ENCODE data around the gene MICU2.

The MICU2 gene

DNA sequence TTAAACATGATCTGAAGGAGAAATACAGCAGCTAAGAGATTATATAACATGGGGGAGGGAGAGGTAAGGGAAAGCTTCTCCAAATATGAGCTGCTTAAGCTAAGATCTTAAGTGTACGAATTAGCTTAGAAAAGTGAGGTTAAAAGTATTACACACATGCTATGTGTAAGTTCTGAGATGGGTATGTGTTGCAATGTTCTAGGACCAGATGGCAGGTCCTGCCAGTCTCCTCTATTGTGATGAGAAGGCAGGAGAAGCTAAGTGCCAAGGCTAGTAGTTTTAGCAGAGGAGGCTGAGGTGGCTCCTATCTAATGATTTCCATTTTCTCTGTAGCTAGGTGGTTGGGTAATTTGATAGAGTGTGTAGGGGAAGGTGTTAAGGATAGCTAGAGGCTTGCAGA, 57.6 kb downstream of the MICU2 start:
- DNase-seq (ENCODE audit: low spot score) (no peak), FAIRE-seq (no peak)

GRCh38 chr13:21544515-21544914, 59.5 kb downstream of the MICU2 start:
- DNase-seq (ENCODE audit: low spot score): no peak
- no peak for FAIRE-seq

DNA sequence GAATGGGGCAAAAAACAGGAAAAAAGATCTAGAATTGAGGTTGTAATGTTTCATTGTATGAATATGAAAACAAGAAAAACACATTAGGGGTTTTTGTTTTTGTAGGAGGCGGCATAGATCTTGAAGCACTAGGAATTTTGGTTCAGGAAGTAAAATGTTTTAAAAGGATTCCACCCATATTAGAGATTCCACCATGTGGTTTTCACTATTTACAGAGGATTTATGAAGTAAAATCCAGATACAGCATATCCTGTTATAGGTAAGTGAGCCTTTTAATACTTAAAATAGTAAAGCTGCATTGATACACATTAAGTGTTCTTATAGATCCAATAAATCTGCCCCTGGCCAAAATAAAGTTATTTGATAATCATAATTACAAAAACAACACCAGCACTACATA, 61.4 kb downstream of the MICU2 start:
- FAIRE-seq (no peak), DNase-seq (ENCODE audit: low spot score) (no peak)

DNA sequence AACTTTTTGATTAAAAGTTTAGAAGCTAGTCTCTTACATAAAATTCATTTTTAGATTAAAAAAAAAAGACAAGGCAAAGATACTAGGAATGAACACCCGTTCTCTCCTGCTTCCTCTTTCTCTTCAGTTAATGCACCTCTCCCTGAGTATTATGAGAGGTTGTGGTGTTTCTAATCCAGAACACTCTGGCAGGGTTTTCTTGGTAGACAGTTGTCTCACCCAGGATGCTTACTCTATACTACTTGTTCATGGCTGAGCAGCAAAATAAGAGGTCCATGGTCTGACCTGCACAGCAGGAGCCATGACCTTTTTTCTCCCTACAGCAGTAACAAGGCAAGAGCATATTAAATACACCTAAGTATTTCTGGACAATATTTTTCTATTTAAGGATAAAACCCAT, 62.0 kb downstream of the MICU2 start:
- FAIRE-seq: no peak

GRCh38 chr13:21541271-21541670, 62.7 kb downstream of the MICU2 start:
- FAIRE-seq: no peak

More for the DNA sequence above, 62.0 kb downstream of the MICU2 start:
- no peak for DNase-seq (ENCODE audit: low spot score)

DNA sequence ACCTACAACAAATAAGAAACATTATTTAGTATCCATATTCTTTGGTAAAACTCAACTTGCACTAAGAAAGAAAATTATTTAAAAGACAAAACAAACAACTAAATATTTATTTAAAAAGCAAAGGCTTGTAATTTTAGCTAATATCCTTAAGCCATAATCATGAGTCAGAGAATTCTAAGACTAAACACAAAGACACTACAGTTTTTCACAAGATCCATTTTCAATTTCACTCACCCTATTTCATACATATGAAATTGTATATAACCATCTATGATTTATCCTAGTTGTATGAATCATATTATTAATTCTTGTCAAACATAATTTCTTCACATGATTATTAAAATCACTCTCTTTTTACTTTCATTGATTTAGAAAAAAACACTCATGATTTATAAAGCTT, 64.3 kb downstream of the MICU2 start:
- FAIRE-seq: no peak
- no peak for DNase-seq (ENCODE audit: low spot score)

More at GRCh38 chr13:21541271-21541670, 62.7 kb downstream of the MICU2 start:
- DNase-seq (ENCODE audit: low spot score): no peak

DNA sequence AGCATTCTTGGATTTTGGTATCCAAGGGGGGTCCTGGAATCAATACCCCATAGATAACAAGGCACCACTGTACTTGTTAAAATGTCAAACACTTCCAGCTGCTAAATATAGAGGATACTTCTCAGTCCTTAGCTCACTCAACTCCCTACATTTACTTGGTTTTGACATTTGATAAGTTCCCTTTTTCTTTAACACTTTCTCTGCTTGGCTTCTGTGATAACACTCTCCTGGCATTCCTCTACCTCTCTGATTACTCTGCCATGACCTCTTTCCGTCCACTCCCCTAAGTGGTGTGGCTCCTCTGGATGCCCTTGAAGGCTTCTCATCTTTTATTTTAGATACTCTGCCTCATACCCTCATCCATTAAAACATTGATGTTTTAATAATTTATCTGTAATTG, 65.2 kb downstream of the MICU2 start:
- no peak for DNase-seq (ENCODE audit: low spot score)
- FAIRE-seq: no peak

- FAIRE-seq (no peak), DNase-seq (ENCODE audit: low spot score) (no peak)
These were observed 65.7 kb downstream of the MICU2 start for GRCh38 chr13:21538280-21538679.

- no peak for DNase-seq (ENCODE audit: low spot score)
- FAIRE-seq: no peak
These were observed 66.9 kb downstream of the MICU2 start for GRCh38 chr13:21537105-21537504.

DNA sequence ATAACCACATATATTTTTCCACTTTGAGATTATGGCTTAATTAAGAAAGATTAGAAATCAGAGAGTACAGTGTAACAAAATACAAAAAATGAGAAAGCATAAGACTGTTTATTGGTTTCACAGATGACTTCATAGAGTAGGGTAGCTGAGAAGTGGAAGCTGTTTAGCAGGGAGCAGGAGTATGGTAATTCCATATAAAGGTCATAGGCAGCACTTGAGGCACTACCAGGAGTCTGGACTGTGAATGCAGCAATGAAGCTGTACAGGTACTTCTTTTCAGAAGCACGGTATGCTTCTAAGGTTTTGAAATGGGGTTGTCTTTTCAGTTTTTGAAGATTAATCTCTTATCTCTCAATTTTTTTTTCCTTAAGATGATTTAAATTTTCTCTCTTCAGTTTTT, 69.2 kb downstream of the MICU2 start:
- no peak for DNase-seq (ENCODE audit: low spot score)
- no peak for FAIRE-seq

- FAIRE-seq: no peak
These were observed 72.5 kb downstream of the MICU2 start for GRCh38 chr13:21531455-21531854.

DNA sequence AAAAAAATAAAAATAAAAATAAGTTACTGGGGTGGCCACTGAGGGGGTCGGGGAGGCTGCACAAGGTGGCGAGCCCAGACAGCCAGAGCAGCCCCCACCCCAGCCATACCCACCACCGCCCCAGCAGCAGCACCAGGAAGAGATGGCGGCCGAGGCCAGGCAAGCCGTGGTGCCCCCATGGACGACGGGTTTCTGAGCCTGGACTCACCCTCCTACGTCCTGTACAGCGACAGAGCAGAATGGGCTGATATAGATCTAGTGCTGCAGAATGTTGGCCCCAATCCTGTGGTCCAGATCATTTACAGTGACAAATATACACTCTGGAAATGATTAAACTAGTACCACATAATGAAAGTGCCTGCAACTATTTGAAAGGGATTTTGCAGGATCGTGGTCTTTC, 73.3 kb downstream of the MICU2 start:
- FAIRE-seq: no peak
- DNase-seq (ENCODE audit: low spot score): no peak

More at GRCh38 chr13:21531455-21531854, 72.5 kb downstream of the MICU2 start:
- DNase-seq (ENCODE audit: low spot score): no peak

- DNase-seq (ENCODE audit: low spot score) (no peak), FAIRE-seq (no peak)
These were observed 74.7 kb downstream of the MICU2 start for GRCh38 chr13:21529146-21529893.

DNA sequence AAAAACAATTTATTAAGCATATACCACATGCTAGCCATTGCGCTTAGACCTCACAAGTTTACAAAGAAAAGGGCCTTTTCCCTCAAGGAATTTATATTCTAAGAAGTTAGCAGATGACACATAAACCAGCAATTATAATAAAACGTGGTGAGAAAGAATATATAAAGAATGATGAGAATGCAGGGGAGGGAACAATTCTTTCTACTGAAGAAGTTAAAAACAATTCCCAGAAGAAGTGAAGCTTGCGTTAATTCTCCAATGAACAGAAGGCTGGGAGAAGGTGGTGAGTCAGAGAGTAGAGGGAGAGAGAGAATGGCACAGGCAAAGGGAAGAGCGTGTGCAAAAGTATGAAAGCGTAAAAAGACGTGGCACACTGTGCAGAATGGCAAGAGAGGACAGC, 75.4 kb downstream of the MICU2 start:
- DNase-seq (ENCODE audit: low spot score) (peak; percentile 23), FAIRE-seq (no peak)

- DNase-seq (ENCODE audit: low spot score) (no peak), FAIRE-seq (no peak)
These were observed 77.0 kb downstream of the MICU2 start for GRCh38 chr13:21526707-21527540.

- no peak for DNase-seq (ENCODE audit: low spot score)
- no peak for FAIRE-seq
These were observed 81.1 kb downstream of the MICU2 start for GRCh38 chr13:21522847-21523246.

GRCh38 chr13:21522130-21522529, 81.8 kb downstream of the MICU2 start:
- FAIRE-seq (no peak), DNase-seq (ENCODE audit: low spot score) (no peak)

DNA sequence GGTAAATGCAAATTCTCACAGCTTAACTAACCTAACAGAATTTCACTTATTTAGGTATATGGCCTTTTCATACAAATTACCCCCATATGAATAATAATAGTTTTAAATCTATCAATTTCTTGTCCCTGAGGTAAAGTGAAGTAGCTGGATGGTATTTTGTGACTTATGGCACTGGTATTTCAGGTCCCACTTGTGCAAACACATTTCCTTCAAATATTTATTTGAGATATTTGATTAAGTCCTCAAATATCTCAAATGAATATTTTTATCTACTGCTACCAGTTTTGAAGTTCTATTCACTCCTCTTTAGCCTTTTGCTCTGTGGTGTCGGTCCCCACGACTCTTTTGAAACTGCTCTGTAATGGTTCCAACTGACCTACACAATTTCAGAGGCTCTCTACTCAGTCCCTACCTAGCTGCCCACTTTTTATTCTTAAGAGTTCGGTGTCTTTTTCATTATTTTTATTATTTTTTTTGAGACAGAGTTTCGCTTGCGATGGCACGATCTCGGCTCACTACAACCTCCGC, 85.3 kb downstream of the MICU2 start:
- FAIRE-seq (no peak), DNase-seq (ENCODE audit: low spot score) (no peak)

DNA sequence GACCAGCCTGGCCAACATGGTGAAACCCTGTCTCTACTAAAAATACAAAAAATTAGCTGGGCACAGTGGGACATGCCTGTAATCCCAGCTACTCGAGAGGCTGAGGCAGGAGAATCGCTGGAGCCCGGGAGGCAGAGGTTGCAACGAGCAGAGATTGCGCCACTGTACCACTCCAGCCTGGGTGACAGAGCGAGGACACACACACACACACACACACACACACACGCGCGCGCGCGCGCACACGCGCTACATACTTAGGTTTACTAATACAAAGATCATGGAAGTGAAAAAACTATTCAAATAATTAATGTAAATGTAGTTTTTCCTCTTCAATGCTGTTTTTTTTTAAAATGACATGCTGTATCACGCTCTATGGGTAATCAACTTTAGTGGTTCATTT, 86.4 kb downstream of the MICU2 start:
- DNase-seq (ENCODE audit: low spot score) (no peak), FAIRE-seq (no peak)

DNA sequence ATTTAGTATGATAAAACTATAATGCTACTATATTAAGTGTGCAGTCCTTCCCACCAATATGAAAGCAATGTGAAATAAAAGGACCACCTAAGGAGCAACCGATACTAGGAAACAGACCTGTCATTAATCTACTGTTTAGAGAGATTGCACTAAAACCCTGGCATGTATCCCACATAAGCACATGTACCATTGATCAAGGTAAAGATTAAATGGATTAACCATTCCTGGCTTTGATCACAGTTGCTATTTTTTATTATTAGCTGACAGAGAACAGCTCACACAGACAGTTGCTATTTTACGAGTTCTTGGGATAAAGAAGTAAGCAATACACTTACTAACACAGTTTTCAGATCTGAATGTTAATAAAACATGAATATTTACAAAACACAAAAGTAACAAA, 87.2 kb downstream of the MICU2 start:
- FAIRE-seq: no peak
- DNase-seq (ENCODE audit: low spot score): no peak

- no peak for FAIRE-seq
- no peak for DNase-seq (ENCODE audit: low spot score)
These were observed 92.1 kb downstream of the MICU2 start for GRCh38 chr13:21511849-21512248.

DNA sequence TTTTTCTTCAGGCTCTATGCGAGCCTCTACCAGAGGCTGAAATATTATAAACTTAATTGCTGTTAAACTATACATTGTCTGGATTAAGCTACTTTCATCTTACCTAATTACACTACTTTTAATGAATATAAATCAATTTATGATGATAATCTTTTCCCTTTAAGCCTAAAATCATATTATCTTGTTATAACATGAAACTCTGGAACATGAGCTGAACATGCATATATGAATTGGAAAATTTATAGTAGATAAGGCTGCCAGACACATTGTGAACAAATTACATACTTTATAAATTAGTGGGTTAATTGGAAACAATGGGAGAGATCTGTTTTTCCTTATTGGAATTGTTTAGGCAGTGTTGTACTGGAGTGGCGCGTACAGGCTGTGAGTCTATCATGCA, 99.6 kb downstream of the MICU2 start:
- FAIRE-seq (no peak), DNase-seq (ENCODE audit: low spot score) (no peak)
